NK-92 (cell line): ENCODE results near the gene QSOX2.

Source experiments
- DNase-seq: peaks from one replicate; lab custom pipeline; 2025; ENCODE audit not compliant: unreplicated experiment; lab: John Stamatoyannopoulos, UW

Gene QSOX2

GRCh38 chr9:136245219-136246150 is at the start of gene QSOX2:
QSOX2 (minus strand) TSS chr9:136245812; CDS start chr9:136245803, 9 bp downstream.
- peak; percentile 18 for DNase-seq

- no peak for DNase-seq
These were observed 49.4 kb upstream of the QSOX2 start for GRCh38 chr9:136295055-136295454.

- DNase-seq: no peak
These were observed 48.8 kb upstream of the QSOX2 start for GRCh38 chr9:136294437-136294836.

- no peak for DNase-seq
These were observed 48.0 kb upstream of the QSOX2 start for GRCh38 chr9:136293476-136294077.

- DNase-seq: no peak
These were observed 47.2 kb upstream of the QSOX2 start for GRCh38 chr9:136292591-136293448.

- no peak for DNase-seq
These were observed 46.5 kb upstream of the QSOX2 start for GRCh38 chr9:136292026-136292538.

- no peak for DNase-seq
These were observed 45.9 kb upstream of the QSOX2 start for GRCh38 chr9:136291306-136292025.

- no peak for DNase-seq
These were observed 44.9 kb upstream of the QSOX2 start for GRCh38 chr9:136290508-136291000.

GRCh38 chr9:136289651-136290507 is 44.3 kb upstream of the QSOX2 start:
- no peak for DNase-seq

GRCh38 chr9:136287960-136288753 is 42.5 kb upstream of the QSOX2 start:
- DNase-seq: no peak

GRCh38 chr9:136286987-136287379 is 41.4 kb upstream of the QSOX2 start:
- no peak for DNase-seq

GRCh38 chr9:136286359-136286986 is 40.9 kb upstream of the QSOX2 start:
- no peak for DNase-seq

GRCh38 chr9:136285501-136286358 is 40.1 kb upstream of the QSOX2 start:
- no peak for DNase-seq

GRCh38 chr9:136284951-136285350 is 39.3 kb upstream of the QSOX2 start:
- DNase-seq: no peak

GRCh38 chr9:136284311-136284710 is 38.7 kb upstream of the QSOX2 start:
- DNase-seq: no peak

GRCh38 chr9:136283291-136284235 is 38.0 kb upstream of the QSOX2 start:
- no peak for DNase-seq
